ENCODE results near the gene AOAH. TPM values are rescaled to one million over a fixed set of nuclear protein-coding genes. Genes with fewer than 3 reads are reported as not detected.

The AOAH gene
- total and polyA plus RNA-seq, 9 of the 15 experiments (the other 6 are each of a cell fraction or from before 2014, with no cell fraction given) = not detected

GRCh38 chr7:36659638-36660341 lies 64.5 kb downstream of the AOAH start:
- Histone ChIP-seq H3K27me3 (ENCODE audit: control insufficient read depth in 2 of 2, insufficient read depth in 2 of 2, low read length in 2 of 2) (peaks cover 15 to 16% of the 10 kb centered on the region in 2 experiments; a peak in 4 of 5 replicates), H3K9ac (ENCODE audit: insufficient read depth in 1 of 2, low read depth in 2 of 2, low read length in 2 of 2) (no peak overlapping the region), H4K20me1 (replicated peaks; ENCODE audit: control insufficient read depth, insufficient read depth, low read length) (no peaks in the 10 kb centered on the region), H3K27ac (ENCODE audit: extremely low read depth, low read depth, low read length) (no peak overlapping the region), H3K4me2 (ENCODE audit: insufficient read depth, low read length) (no peak overlapping the region), H2AFZ (ENCODE audit: low read depth, low read length) (no peak overlapping the region), H3K4me3 (no peak overlapping the region), H3K36me3 (ENCODE audit: control insufficient read depth, insufficient read depth, low read length) (no peaks in the 10 kb centered on the region), H3K4me1 (replicated peaks in 1 of 2; ENCODE audit: control insufficient read depth in 2 of 2, insufficient read depth in 2 of 2, low read length in 2 of 2) (no peaks in the 10 kb centered on the region), H3K9me1 (ENCODE audit: control insufficient read depth, insufficient read depth, low read length) (no peaks in the 10 kb centered on the region), H3K9me3 (replicated peaks; ENCODE audit: control insufficient read depth, insufficient read depth, low read depth, low read length) (no peaks in the 10 kb centered on the region; the same call in 1 of the 2 replicates), H3K79me2 (ENCODE audit: control insufficient read depth, insufficient read depth, low read length) (no peaks in the 10 kb centered on the region)
- FAIRE-seq (no peak), ATAC-seq (no peak), DNase-seq (ENCODE audit: extremely low read depth in 1 of 4, low spot score in 3 of 4) (no peak)
- intact Hi-C loops (cut with micrococcal nuclease) = no loop called here
- BruUV-seq (replicated peaks) = no TSS peak
- ChIA-PET CTCF (ENCODE audit: low intra/inter-chr PET ratio) (no interaction called here), POLR2A (interaction anchor here (2.2 kb wide), 1 partner anchor 11 kb away, joined by 6 read pairs; no protein-coding TSS in a partner anchor)
- WGBS (ENCODE audit: insufficient coverage, low coverage, missing lambda C conversion rate) = 7% methylated on average over 12 of the region's 13 CpGs
- in situ Hi-C loops (cut with MboI) = no loop called here
- no peak for TF ChIP-seq CBFA2T2 (conservative IDR thresholded peaks at IDR 0.05)
- no peak for TF ChIP-seq ZNF766 (CRISPR knock-in tag; conservative IDR thresholded peaks at IDR 0.05)
- TF ChIP-seq CEBPB (tag; IDR thresholded peaks at IDR 0.05) = no peak
- TF ChIP-seq REST (IDR thresholded peaks at IDR 0.05; ENCODE audit: borderline replicate concordance) = no peak
- TF ChIP-seq REST (CRISPR knock-in tag; IDR thresholded peaks at IDR 0.05; ENCODE audit: low read depth) = no peak
- TF ChIP-seq CREBBP (IDR thresholded peaks at IDR 0.05; ENCODE audit: low read depth, low read length) = no peak
- no peak for TF ChIP-seq POLR2G (IDR thresholded peaks at IDR 0.05; ENCODE audit: low read depth, low read length)
- TF ChIP-seq FOXJ3 (CRISPR knock-in tag; IDR thresholded peaks at IDR 0.05) = no peak
- no peak for TF ChIP-seq SFPQ (IDR thresholded peaks at IDR 0.05; ENCODE audit: low read depth, low read length)
- TF ChIP-seq ZNF277 (CRISPR knock-in tag; IDR thresholded peaks at IDR 0.05; ENCODE audit: borderline replicate concordance) = no peak
- TF ChIP-seq ZNF282 (CRISPR knock-in tag; IDR thresholded peaks at IDR 0.05) = no peak
